ENCODE data around the gene OSBPL6. TPM values are rescaled to one million over a fixed set of nuclear protein-coding genes. Genes with fewer than 3 reads are reported as not detected.

OSBPL6 gene
- total and polyA plus RNA-seq, 9 of the 15 experiments (the other 6 are each of a cell fraction or from before 2014, with no cell fraction given) = 3.4 to 12.7 (median 9.3) TPM

DNA sequence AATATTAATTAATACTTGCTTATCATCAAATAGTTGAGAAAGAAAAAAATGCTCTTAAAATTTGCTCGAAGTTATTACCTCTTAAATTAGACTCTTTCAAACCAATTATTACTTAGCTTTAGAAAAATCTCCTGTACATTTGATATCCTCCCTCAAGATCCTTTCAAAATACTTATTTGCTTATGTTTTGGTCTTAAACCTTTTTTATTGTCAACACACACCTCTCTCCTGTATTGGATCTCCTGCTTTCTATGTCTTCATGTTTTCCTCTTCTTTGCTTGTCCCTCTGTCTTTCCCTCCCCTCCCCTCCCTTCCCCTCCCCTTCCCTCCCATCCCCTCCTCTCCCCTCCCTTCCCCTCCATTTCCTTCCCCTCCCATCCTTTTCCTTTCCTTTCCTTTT, 14.0 kb downstream of the OSBPL6 start:
- ChIA-PET POLR2A (interaction anchor here (1.4 kb wide), 1 partner anchor 13 kb away, joined by 3 read pairs; no protein-coding TSS in a partner anchor), CTCF (ENCODE audit: low intra/inter-chr PET ratio) (interaction anchor here (1.0 to 1.2 kb wide), 3 partner anchors 77 to 225 kb away, joined by 3 to 8 read pairs (median 3); no protein-coding TSS in a partner anchor)
- WGBS (ENCODE audit: insufficient coverage, low coverage, missing lambda C conversion rate) = 7% methylated on average over 1 of the region's 1 CpG
- in situ Hi-C loops (cut with MboI) (no loop called here), intact Hi-C loops (cut with micrococcal nuclease) (loop anchor here (2.0 to 5.0 kb wide), 3 partner anchors 76 to 226 kb away; partner anchors contain the start of gene RBM45)
- Histone ChIP-seq H3K9me1 (ENCODE audit: control insufficient read depth, insufficient read depth, low read length) (no peaks in the 10 kb centered on the region), H3K9me3 (replicated peaks; ENCODE audit: control insufficient read depth, insufficient read depth, low read depth, low read length) (no peaks in the 10 kb centered on the region), H3K9ac (ENCODE audit: insufficient read depth in 1 of 2, low read depth in 2 of 2, low read length in 2 of 2) (no peak overlapping the region), H4K20me1 (replicated peaks; ENCODE audit: control insufficient read depth, insufficient read depth, low read length) (0 out of 2 replicates have a peak, but pooled peaks cover 4% of the 10 kb centered on the region), H3K79me2 (ENCODE audit: control insufficient read depth, insufficient read depth, low read length) (peaks cover 3% of the 10 kb centered on the region; the same call in 1 of the 3 replicates), H3K4me2 (ENCODE audit: insufficient read depth, low read length) (no peak overlapping the region), H3K27ac (ENCODE audit: extremely low read depth, low read depth, low read length) (no peak overlapping the region), H3K27me3 (ENCODE audit: control insufficient read depth in 2 of 2, insufficient read depth in 2 of 2, low read length in 2 of 2) (no peaks in the 10 kb centered on the region; a peak in 1 of 5 replicates), H3K4me1 (replicated peaks in 1 of 2; ENCODE audit: control insufficient read depth in 2 of 2, insufficient read depth in 2 of 2, low read length in 2 of 2) (peaks cover 3 to 12% of the 10 kb centered on the region in 2 experiments; a peak in 3 of 5 replicates), H3K36me3 (ENCODE audit: control insufficient read depth, insufficient read depth, low read length) (no peaks in the 10 kb centered on the region), H2AFZ (ENCODE audit: low read depth, low read length) (no peak overlapping the region), H3K4me3 (no peak overlapping the region)
- ATAC-seq = no peak
- no TSS peak for BruUV-seq (replicated peaks)
- FAIRE-seq = no peak
- DNase-seq (ENCODE audit: extremely low read depth in 1 of 4, low spot score in 3 of 4) = no peak
- no peak for TF ChIP-seq ZBTB17 (CRISPR knock-in tag; IDR thresholded peaks at IDR 0.05)
- TF ChIP-seq PRPF4 (IDR thresholded peaks at IDR 0.05; ENCODE audit: insufficient read depth, low read depth, low read length, poor library complexity, severe bottlenecking) = no peak
- TF ChIP-seq PCBP2 (IDR thresholded peaks at IDR 0.05; ENCODE audit: low read depth, low read length, poor library complexity, severe bottlenecking) = peak; percentile 71
- peak; percentile 81 for TF ChIP-seq HNRNPK (IDR thresholded peaks at IDR 0.05; ENCODE audit: low read depth, low read length, poor library complexity, severe bottlenecking)
- TF ChIP-seq PCBP1 (IDR thresholded peaks at IDR 0.05; ENCODE audit: low read depth, low read length, poor library complexity, severe bottlenecking) = peak; percentile 80
